Uterus (tissue), 4 donors: ENCODE data around the gene ZMYND10. TPM values are rescaled to one million over a fixed set of nuclear protein-coding genes. Genes with fewer than 3 reads are reported as not detected.
A peak's percentile ranks its signal among the peaks of the same experiment; 100 is the strongest.

Source experiments
- DNase-seq, 2 donors: peaks; one replicate each; pipeline ENCODE4 v3.0.0-alpha.2; 2019 to 2020
- H3K27ac ChIP-seq, 2 donors: fragments of 200-600 bp; sonication (generic); 1 replicate in 1 of 2; 2 replicates in 1 of 2; pipeline ENCODE4 v1.5.1; 2016 to 2018
- H3K27me3 ChIP-seq, 2 donors: fragments of 200-600 bp; sonication (generic); one replicate each; pipeline ENCODE4 v1.5.1; 2018 to 2019; ENCODE audit warnings: control low read depth in 1 of 2
- H3K36me3 ChIP-seq, 2 donors: fragments of 200-600 bp; sonication (generic); one replicate each; pipeline ENCODE4 v1.5.1; 2019; ENCODE audit warnings: control low read depth in 1 of 2
- H3K4me1 ChIP-seq, 2 donors: fragments of 200-600 bp; sonication (generic); one replicate each; pipeline ENCODE4 v1.5.1; 2018 to 2019; ENCODE audit warnings: control low read depth in 1 of 2
- H3K4me3 ChIP-seq, 2 donors: fragments of 200-600 bp; sonication (generic); 1 replicate in 1 of 2; 2 replicates in 1 of 2; pipeline ENCODE4 v1.5.1; 2018 to 2019; ENCODE audit warnings: mild to moderate bottlenecking in 1 of 2
- H3K9me3 ChIP-seq, 2 donors: fragments of 200-600 bp; sonication (generic); one replicate each; pipeline ENCODE4 v1.5.1; 2019; ENCODE audit warnings: control low read depth in 1 of 2
- CTCF ChIP-seq, 4 experiments: fragments of 200-600 bp in 2 of 4; fragments of 450-650 bp in 2 of 4; sonication (generic) in 2 of 4; IDR thresholded peaks; one replicate each; pipeline ENCODE4 v1.5.1; 2016 to 2019; ENCODE audit warnings: antibody characterized with exemption in 4 of 4, mild to moderate bottlenecking in 2 of 4, moderate library complexity in 1 of 4
- POLR2A ChIP-seq, 2 donors: fragments of 450-650 bp; IDR thresholded peaks; one replicate each; pipeline ENCODE4 v1.6.1; 2016; ENCODE audit warnings: antibody characterized with exemption in 2 of 2, mild to moderate bottlenecking in 1 of 2, moderate library complexity in 1 of 2
- intact Hi-C: fragments of 100-400 bp; cut with DNase I; formaldehyde crosslinking; loops from one replicate; pipeline ENCODE4 v1.15.1; 2023; ENCODE audit warnings: low total_unique reads
- total RNA-seq, 4 donors: library from RNA; depleted of rRNA in 3 of 4; stranded (reverse); fragments of >200 nt in 3 of 4; gene quantifications; one replicate each; pipeline versions ENCODE4 v1.1.0 to v1.2.4, GENCODE V29; 2014 to 2023
- donor health status: DM: yes; HTN: yes; CAD: no.

The ZMYND10 gene
- total RNA-seq, 4 donors from 2014 or later: 1.5 to 11.4 (median 4.9) TPM

- intact Hi-C loops: loop anchor here (10.0 kb wide), 1 partner anchor 174 kb away; no protein-coding TSS in a partner anchor
Measured at GRCh38 chr3:50370594-50370993, 25.1 kb upstream of the ZMYND10 start.

GRCh38 chr3:50369012-50369670, 23.6 kb upstream of the ZMYND10 start:
- no peaks in the 10 kb centered on the region for H3K36me3 ChIP-seq
- peaks cover 0 to 6% of the 10 kb centered on the region in 2 donors for H3K4me1 ChIP-seq
- no peak overlapping the region for H3K27ac ChIP-seq
- no peaks in the 10 kb centered on the region for H3K9me3 ChIP-seq
- TF ChIP-seq POLR2A (IDR thresholded peaks at IDR 0.05): no peak
- no peak for TF ChIP-seq CTCF (IDR thresholded peaks at IDR 0.05)
- DNase-seq: no peak
- no peaks in the 10 kb centered on the region for H3K27me3 ChIP-seq
- no peak overlapping the region for H3K4me3 ChIP-seq
- intact Hi-C loops: no loop called here

More at GRCh38 chr3:50370594-50370993, 25.1 kb upstream of the ZMYND10 start:
- no peak overlapping the region for H3K4me3 ChIP-seq
- no peak for DNase-seq
- H3K36me3 ChIP-seq: no peaks in the 10 kb centered on the region
- TF ChIP-seq CTCF (IDR thresholded peaks at IDR 0.05) (no peak), POLR2A (IDR thresholded peaks at IDR 0.05) (no peak)
- H3K9me3 ChIP-seq: no peaks in the 10 kb centered on the region
- no peaks in the 10 kb centered on the region for H3K27me3 ChIP-seq
- H3K4me1 ChIP-seq: no peaks in the 10 kb centered on the region
- H3K27ac ChIP-seq: no peak overlapping the region

DNA sequence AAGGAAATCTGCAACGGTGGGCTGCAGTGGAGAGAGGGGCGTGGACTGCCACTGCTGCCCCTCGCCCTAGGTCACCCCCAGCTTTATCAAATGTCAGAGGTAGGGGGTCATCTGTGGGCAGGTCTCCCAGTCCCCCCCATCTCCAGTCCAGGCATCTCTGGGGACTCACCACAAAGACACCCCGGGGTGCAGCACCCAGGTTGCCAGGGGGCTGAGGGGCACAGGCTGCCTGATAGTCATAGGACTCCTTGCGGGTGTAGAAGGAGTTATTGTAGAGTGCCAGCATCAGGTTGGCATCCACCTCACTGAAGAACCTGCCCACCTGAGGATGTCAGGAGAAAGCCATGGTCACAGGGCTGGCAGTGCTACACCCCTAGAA, 20.3 kb upstream of the ZMYND10 start:
- TF ChIP-seq CTCF (IDR thresholded peaks at IDR 0.05) (no peak), POLR2A (IDR thresholded peaks at IDR 0.05) (no peak)
- intact Hi-C loops: no loop called here
- peaks cover 0 to 6% of the 10 kb centered on the region in 2 donors for H3K4me1 ChIP-seq
- H3K27ac ChIP-seq: no peak overlapping the region
- no peaks in the 10 kb centered on the region for H3K9me3 ChIP-seq
- H3K36me3 ChIP-seq: no peaks in the 10 kb centered on the region
- H3K4me3 ChIP-seq: peak overlapping the region in 1 of 2 donors; percentile 64
- H3K27me3 ChIP-seq: no peaks in the 10 kb centered on the region
- DNase-seq: no peak

DNA sequence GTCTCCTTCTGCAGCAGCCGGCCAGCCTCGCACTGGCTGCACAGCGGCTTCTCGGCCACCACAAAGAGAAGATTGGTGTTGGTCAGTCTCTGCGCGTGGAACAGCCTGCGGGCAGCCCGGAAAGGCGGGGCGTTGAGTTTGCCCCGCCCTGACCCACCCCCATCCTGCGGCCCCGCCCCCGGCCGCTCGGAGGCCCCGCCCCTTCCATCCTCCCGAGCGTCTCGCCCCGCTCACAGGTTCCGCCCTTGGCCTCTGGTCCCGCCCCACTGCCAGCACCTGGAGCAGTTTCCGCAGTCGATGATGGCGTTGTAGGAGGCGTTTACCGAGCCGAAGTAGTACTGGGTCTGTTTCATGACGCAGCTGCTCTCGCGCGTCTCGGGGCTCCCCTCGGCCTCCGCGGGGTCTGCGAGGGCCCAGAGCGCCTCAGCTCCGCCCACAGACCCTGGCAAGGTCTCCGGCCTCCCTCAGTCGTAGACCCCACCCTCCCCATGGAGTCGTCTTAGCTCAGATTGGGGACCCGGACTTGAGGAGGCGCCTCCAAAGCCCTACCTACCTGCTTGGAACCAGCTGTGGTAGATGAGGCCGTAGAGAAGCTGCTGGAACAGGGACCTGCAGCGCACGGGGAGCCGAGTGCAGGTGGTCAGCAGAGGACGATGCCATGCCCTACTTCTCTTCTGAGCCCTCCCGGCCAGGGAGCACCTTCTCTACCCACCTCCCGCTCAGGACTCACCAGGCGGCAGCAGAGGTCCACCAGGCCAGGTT, 19.7 kb upstream of the ZMYND10 start:
- H3K4me3 ChIP-seq: peak overlapping the region; percentile 41 to 64
- H3K36me3 ChIP-seq: no peaks in the 10 kb centered on the region
- TF ChIP-seq CTCF (IDR thresholded peaks at IDR 0.05) (no peak), POLR2A (IDR thresholded peaks at IDR 0.05) (peak in 1 of 2 donors; percentile 26)
- no peaks in the 10 kb centered on the region for H3K27me3 ChIP-seq
- intact Hi-C loops: no loop called here
- DNase-seq: peak; percentile 86 to 88
- H3K9me3 ChIP-seq: no peaks in the 10 kb centered on the region
- H3K4me1 ChIP-seq: peaks cover 0 to 6% of the 10 kb centered on the region in 2 donors
- H3K27ac ChIP-seq: peak overlapping the region; percentile 30 to 75

GRCh38 chr3:50364573-50365079, 19.1 kb upstream of the ZMYND10 start:
- intact Hi-C loops: no loop called here
- peak overlapping the region; percentile 30 to 75 for H3K27ac ChIP-seq
- H3K9me3 ChIP-seq: no peaks in the 10 kb centered on the region
- DNase-seq: no peak
- no peaks in the 10 kb centered on the region for H3K36me3 ChIP-seq
- TF ChIP-seq POLR2A (IDR thresholded peaks at IDR 0.05): no peak
- no peak for TF ChIP-seq CTCF (IDR thresholded peaks at IDR 0.05)
- H3K4me1 ChIP-seq: peaks cover 0 to 6% of the 10 kb centered on the region in 2 donors
- peak overlapping the region; percentile 41 to 64 for H3K4me3 ChIP-seq
- H3K27me3 ChIP-seq: no peaks in the 10 kb centered on the region
